ENCODE measurements around the gene RYR3. TPM values are rescaled to one million over a fixed set of nuclear protein-coding genes. Genes with fewer than 3 reads are reported as not detected.

The RYR3 gene
- 0.06 and 0.10 TPM in 2 replicates for total RNA-seq

GRCh38 chr15:33310481-33311311 is at the start of gene RYR3:
TSS of gene RYR3 (plus strand) at chr15:33310967. CDS start at chr15:33311046, 79 bp downstream.

Other genes starting within 250 kb of the RYR3 start
- gene FMN1, start 116.3 kb upstream of the RYR3 start, total RNA-seq = 0.19 and 1.3 TPM in 2 replicates

Data from cardiac ventricle fibroblast (primary cell).